ENCODE data around the gene TPSAB1.
"Not testable (repeated sequence)": the region's sequence is repeated elsewhere in the genome, so short reads cannot be mapped to it uniquely, and the experiment has no call there.

Gene TPSAB1

DNA sequence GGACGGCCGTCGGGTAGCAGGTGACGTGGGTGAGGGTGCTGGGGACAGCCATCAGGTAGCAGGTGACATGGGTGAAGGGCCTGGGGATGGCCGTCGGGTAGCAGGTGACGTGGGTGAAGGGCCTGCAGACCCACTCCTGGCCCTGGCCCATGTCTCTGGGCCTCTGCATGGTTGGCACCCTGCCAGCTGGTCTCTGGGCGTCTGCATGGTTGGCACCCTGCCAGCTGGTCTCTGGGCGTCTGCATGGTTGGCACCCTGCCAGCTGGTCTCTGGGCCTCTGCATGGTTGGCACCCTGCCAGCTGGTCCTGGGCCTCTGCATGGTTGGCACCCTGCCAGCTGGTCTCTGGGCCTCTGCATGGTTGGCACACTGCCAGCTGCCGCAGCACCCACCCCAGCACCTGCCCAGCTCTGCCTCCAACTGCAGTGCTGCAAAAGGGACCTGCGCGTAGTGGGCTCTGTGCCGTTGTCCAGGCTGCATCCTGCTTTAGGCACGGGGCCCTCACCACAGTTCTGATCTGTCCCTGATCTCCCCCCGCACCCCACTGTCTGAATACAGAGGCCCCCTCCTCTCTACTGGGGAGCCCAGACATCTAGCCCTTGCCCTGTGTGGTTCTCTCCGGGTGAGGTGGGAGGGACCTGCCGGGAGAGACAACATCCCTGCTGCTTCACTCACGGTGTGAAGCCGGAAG is 31.4 kb downstream of the TPSAB1 start:
- DNase-seq: not testable (repeated sequence)

DNA sequence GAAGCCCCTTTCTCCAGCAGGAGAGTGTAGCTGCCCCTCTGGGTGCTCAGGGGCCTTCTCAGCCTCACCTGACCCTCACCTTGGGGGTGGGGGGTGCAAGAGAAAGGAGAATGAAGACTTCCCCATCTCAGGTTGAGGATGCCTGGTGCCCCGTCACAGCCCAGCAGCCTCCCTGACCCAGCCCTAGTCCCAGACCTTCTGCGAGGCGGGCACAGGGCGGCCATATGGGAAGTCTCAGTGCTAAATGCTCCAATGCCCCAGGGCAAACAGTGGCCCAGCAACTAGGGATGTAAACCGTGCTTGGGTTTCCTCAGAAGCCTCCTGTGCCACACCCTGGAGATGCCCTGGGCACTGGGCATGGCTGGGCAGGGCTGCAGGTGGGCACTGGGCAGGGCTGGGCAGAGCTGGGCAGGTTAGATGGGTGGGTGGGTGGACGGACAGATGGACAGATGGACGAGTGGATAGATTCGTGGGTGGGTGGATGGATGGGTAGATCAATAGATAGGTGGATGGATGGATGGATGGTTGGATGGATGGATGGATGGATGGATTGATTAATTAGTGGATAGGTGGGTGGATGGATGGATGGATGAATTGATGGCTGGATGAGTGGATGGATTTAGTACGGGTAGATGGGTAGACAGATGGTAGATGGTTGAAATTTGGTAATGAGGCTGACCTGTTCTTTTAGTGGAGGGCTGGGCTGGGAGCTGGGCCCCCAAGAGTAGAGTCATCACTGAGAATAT is 32.1 kb downstream of the TPSAB1 start:
- DNase-seq: no peak

DNA sequence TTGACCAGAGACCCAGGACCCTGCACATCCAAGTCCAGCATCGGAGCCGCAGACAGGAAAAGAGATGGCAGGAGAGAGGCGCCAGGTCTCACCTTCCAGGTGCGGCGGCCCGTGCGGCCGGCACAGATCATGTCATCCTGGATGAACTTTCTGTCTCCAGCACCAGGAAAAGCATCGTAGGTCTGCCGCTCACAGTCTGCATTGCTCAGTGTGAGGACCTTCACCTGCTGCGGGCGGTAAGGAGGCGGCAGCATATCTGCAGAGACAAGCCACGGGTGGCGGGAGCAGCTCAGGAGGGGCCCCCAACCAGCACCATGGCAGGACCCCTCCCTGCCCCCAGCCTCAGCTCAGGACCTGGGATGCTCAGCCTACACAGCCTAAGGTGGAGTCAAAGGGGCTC is 33.3 kb downstream of the TPSAB1 start:
- DNase-seq: no peak

DNA sequence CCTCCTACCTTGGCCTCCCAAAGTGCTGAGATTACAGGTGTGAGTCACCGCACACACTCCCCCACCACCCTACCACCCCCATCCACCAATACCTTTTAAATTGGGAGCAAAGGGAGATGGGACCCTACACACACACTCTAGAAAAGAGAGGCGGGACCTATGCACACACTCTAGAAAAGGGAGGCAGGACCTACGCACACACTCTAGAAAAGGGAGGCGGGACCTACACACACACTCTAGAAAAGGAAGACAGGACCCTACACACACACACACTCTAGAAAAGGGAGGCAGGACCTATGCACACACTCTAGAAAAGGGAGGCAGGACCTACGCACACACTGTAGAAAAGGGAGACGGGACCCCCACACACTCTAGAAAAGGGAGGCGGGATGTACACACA is 34.3 kb downstream of the TPSAB1 start:
- no peak for DNase-seq

DNA sequence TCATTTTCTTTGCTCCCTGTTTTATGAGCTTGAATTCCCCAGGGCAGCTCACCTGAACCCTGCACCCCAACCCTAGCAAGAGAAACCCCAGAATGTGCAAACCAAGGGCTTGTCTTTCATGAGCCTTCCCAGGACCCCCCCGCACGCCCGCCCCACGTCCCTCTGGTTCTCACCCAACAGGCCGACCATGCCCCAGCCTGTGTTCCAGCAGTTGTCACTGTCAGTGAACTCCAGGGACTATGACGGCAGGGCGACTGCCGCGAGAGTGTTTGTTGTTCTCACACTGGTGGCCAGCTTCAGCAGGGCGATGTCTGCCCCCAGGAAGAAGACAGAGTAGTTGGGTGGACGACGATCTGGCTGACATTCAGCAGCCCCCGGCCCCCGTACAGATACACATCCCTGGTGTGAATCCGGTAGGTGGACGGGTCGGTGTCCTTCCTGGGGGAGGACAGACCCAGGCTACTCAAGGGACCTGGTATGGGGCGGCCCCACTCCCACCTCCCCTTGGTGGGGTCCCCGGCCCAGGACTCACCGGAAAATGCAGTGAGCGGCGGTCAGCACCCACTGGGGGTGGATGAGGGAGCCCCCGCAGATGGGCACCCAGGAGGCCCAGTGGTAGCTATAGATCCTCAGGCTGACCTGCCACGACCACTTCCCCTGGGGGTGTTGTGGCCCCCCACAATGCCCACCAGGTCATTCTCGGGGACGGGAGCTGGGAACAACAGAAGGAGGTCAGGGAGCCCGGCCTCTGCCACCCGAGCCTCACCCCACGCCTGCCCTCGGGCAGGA is 35.5 kb downstream of the TPSAB1 start:
- no peak for DNase-seq

DNA sequence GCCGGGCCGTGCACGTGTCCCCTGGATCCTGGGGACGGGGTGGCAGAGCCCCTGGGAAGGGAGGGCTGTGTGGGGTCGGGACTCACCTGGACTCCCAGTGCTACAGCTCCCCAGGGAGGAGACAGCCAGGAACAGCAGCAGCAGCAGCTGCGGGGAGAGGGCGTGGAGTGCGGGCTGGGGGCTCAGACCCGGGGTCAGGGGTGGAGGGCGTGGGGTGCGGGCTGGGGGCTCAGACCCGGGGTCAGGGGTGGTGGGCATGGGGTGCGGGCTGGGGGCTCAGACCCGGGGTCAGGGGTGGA is 36.0 kb downstream of the TPSAB1 start:
- no peak for DNase-seq

DNA sequence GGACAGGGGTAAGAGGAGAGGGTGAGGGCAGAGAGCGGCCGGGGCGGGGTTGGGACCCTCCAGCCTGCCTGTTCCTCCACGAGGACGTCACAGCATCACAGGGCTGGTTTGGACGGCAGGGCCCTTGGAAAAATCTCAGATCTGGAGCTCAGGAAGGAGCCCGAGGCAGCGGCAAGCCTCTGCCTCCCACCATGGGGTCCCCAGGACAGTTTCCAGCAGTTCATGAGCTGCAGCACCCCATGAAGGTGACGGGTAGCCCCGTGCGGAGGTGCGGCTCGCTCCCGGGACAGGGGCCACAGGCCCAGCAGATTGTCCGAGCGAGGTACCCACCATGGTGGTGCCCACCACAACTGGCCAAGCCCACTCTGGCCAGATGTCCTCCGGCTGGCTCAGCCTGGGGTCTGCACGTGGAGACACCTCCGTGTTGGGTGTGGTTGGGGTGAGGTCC is 36.7 kb downstream of the TPSAB1 start:
- DNase-seq: no peak

DNA sequence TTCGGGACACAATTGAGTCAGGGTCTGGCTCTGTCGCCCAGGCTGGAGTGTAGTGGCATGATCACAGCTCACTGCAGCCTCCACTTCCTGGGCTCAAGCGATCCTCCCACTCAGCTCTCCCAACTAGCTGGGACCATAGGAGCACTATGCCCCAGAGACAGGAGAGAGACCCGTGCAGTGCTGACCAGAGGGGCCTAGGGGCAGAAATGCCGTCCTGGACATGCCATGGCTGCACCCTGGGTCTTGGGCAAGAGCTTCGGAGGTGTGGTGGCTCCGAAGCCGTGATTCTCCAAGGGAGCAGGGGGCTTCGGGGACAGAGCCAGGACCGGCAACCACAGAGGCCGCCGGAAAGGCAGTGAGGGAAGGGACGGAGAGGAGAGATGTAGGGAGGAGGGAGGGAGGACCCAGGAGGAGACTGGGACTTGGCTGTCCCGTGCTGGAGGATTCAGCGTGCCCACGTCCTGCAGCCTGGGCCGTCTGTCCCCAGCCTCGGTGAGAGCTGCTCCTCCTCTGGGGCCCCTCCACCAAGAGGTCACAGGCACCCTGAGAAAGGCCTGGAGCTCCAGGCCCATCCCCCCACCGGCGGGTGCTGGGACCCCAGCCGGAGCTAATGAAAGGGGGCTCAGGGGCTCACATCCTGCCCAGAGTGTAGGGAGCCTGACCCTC is 37.2 kb downstream of the TPSAB1 start:
- no peak for DNase-seq

DNA sequence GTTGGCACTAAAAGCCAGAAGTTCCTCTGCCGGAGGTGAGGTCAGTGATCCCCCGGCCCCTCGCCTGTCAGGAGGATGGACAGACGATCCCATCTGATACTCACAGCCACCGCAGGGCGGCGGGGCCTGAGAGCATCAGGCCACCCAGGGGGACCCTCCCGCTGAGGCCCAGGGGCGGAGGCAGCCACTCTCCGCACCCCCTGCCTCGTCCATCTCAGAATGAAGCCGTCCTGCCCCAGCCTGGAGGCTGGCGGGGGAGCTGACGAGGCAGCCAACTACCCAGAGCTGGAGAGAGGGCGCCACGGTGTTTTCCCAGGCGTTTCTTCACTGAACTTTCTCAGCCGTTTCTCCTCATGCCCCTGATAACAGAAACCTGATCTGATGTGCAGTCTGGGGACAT is 38.0 kb downstream of the TPSAB1 start:
- no peak for DNase-seq

DNA sequence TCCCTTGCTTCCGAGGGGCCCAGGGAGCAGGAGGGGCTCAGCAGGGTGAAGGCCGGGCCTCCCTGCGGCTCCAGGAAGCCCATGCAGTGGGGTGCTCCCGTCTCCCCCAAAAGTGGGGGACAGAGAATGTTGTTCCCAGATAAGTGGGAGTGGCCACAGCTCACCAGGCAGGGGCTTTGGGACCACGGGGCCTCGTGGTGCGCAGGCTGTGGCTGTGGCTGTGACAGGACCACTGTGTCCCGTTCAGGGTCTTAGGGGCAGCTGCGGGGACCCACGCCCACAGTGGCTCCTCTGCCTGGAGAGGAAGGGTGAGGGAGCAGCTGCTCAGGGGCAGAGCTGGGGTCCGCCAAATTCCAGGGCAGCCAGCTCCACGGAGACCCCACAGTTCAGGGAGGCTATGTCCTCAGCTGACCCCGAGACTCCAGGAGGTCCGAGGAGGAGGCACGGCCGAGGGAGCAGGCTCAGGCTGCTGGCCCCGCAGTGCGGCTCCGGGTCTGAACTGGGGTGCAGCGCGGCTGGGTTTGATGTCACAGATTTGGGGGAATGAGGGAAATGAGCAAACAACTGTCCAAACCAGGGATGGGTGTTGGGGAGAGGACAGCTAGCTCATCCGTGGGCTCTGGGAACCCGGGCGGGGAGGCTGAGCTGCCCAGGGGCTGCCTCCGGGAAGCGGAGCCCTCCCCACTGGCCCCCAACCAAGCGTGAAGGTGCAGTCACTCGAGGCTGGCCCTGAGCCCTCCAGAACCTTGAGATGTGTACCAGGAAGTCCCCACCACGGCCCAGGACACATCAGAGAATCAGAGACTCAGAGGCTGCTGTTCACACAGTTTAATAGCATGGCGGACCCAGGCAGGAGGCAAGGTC is 38.8 kb downstream of the TPSAB1 start:
- DNase-seq: no peak

DNA sequence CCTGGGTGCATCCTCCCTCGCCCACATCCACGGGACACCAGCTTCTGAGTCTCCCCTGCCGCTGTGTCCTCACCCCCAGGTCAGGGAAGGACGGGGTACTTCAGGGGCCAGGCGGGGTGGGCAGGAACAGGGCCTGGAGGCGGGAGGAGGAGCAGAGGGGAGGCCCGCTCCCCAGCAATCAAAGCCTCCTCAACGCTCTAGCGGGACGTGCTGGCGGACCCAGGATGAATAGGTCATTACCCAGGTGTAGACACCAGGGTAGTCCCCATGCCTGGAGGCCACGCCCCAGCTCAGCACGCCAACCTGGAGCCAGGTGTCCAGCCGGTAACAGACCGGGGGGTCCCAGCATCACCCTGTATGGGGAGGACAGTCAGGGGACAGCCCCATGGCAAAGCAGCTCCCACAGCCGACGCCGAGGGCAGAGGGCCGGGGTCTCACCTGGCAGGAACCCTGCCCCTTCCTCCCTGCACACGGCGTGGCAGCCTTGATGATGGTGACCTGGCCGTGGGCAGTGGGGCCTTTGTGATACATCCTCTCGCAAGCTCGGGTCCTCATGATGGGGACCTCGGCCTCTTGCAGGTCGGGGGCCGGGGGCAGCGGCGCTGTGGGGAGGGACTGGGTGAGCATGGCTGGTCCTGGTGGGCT is 39.6 kb downstream of the TPSAB1 start:
- DNase-seq: no peak

DNA sequence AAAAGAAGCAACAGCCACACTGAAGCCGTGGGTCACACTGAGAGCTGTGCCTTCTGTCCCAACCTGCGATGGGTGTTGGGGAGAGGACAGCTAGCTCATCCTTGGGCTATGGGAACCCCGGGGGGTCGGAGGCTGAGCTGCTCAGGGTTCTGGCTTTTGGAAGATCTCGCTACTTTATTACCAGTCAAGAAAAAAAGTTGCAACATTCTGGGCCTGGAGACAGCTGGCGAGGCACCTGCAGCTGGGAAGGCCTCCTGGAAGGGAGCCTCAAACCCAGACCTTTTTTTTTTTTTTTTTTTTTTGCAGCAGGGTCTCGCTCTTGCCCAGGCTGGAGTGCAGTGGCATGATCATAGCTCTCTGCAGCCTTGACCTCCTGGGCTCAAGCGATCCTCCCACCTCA is 40.3 kb downstream of the TPSAB1 start:
- DNase-seq: no peak

DNA sequence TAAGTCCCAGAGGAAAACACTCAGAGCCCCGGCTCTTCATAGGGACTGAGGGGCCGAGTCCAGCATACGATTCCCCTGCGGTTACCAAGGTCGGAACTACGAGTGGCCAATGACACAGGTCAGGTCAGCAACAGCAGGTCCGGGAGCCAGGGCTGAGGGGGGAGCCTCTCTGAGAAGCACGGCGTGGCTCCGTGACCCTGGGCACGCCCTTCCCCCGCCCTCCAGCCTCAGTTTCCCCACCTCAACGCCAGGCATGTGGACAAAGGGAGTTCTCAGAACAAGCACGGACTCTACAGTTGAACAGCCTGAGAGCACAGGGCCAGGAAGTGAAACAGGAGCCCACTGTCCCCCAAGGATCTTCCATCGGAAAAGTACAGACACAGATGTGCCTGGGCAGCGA is 41.0 kb downstream of the TPSAB1 start:
- no peak for DNase-seq

DNA sequence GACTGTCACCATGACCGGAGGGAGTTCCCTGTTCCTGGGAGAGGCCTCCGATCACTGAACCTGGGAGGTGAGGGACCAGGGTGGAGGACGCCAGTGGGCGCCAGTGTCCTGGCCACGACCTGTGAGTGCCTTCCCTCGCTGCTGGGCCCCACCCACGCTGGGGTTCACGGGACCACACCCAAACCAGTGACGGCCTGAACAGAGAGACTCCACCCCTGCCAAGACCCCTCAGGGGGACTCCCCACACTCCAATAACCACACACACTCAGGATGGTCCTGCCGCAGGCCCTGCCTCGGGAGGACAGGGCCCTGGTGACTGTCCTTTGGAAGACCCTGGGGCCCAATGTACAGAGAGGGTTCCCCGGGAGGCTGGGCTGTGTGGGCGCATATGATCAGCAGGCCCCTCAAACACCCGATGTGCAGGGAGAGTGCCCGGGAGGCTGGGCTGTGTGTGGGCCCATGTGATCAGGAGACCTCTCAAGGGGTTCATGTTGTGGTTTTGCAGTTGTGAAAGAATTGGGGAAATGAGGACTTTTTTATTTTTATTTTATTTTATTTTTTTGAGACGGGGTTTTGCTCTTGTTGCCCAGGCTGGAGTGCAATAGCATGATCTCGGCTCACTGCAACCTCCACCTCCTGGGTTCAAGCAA is 41.9 kb downstream of the TPSAB1 start:
- DNase-seq: no peak

DNA sequence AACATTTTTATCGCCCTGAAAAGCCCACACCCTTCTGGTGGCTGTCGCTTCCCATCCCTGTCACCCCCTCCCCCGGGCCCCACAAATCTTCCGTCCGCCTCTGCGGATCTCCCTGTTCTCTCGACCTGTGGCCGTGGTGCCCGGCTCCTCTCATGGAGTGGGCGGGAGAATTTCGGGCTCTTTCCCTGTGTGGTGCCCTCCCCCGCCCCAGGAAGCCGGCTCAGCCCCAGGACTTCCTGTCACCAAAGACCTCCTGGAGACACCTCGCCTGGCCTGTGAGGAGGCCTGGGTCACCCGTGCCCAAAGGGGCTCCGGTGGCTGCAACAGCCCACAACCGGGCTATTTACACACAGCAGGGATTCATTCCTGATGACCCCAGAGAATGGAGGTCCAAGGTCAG is 42.8 kb downstream of the TPSAB1 start:
- no peak for DNase-seq

DNA sequence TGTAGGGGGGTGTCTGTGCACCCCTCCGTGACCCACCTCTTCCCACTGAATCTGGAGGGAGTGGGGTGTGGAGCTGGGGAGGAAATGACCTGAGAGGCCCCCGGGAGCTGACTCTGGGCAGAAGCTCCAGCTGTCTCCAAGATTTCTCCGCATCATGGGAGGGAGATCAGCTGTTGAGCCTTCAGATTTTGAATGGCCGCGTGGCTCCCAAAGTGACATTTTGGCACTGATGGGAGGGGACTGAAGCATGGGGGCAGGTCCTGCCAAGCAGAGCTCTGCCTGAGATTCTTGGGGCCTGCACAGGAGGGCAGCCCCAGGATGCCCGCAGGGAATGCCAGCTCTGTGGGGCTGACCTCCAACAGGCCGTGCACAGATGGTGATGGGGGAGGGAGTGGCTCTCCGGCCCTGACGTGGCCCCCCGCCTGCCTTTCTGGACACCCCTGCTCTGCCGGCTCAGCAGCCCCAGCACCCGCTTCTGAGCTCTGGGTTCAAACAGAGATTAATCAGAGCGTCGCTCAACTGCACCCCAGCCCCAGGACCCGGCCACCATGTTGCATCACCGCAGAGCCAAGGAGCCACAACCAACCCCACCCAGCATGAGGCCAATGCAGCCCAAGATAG is 43.6 kb downstream of the TPSAB1 start:
- no peak for DNase-seq

DNA sequence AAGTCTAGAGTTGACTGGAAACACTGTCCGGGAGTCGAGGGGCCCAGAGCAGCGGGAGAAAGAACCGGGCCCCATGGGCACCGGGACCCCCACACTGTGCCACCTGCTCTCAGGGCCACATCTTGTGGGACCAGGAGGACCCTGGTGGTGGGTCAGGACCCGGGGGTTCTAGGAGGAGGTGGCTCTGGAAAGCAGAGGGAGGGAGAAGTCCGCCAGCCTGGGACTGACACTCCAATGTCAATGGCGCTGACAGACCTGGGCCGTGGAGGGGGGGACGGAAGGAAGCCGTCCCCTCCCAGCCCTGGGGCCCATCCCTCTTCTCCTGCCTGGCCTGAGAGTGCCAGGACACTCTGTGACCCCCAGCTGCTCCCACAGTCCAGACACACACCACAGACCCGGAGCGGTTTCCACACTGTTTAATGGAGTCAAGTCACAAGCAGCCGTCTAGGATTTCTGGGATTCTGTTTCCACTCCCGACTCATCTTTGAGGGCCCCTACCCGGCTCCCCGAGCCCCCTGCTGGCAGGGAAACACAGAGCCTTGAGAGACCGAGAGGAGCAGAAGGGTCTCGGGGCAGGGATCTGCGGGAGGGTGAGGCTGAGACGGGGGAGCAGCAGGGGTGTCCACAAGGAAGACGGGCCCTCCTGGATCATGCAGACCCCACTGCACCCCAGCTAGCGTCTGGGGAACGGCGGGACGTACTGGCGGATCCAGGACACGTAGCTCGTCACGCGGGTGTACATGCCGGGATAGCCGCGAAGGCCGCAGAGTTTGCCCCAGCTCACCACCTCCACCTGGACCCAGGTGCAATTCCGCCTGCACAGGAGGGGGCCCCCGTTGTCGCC is 45.4 kb downstream of the TPSAB1 start:
- no peak for DNase-seq

DNA sequence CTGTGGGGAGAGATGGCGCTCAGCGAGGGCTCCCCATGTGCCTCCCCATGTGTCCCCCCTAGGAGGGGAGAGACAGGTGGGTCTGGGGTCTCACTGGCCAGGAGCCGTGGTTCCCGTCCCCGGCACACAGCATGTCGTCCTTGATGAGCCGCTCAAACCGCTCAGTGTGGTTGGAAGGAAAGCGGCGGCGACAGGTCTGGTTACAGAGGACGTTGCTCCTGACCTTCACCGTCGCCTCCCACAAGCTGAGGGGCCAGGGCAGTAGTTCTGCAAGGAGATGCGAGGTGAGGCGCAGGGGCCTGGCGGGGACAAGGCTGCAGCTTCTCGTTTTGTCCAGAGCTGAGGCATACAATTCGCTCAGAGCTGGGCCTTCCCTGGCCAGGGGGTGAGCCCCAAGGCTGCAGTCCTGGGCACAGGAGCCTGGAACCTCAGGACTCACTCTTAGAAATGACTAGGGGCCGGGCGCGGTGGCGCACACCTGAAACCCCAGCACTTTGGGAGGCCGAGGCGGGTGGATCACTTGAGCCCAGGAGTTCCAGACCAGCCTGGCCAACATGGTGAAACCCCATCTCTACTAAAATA is 46.1 kb downstream of the TPSAB1 start:
- DNase-seq: no peak

DNA sequence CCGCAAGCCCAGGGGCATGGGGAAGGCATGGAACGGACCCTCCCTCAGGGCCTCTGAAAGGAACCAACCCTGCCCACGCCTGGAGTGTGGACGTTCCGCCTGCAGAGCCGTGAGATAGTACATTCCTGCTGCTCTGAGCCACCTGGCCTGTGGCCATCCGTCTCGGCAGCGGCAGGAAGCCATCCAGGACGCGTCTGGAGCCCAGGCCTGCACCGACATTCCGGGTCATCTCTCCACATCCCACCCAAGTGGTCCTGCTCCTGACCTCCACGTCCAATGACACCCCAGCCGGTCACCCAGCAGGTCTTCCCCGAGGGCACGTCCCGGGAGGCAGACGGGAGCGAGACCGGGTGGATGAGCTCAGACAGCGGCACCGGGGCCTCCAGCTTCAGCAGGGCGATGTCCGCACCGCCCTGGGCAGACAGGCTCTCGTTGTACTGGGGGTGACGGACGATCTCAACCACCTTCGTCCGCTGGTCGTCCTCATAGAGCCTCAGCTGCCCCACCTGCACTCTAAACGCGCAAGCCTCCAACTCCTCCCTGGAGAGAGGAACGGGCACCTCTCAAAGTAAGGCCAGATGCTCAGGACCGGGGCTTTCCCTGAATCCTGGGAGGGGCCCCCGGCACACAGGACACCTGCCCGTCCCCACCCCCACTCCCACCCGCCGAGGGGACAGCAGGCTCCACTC is 47.6 kb downstream of the TPSAB1 start:
- DNase-seq: no peak

Data from activated effector memory CD4-positive, alpha-beta T cell treated with Interleukin-2 at 50 U/mL for 16 hours (primary cell).